Fibroblast of the aortic adventitia (primary cell): ENCODE data around the gene TMEM176A. TPM values are rescaled to one million over a fixed set of nuclear protein-coding genes. Genes with fewer than 3 reads are reported as not detected.

Experiments used
- DNase-seq: peaks from one replicate; pipeline ENCODE4 v3.0.0-alpha.2; 2010; ENCODE audit warnings: low read depth
- H3K4me3 ChIP-seq: 2 replicates; pipeline ENCODE4 v1.5.1; 2011; ENCODE audit warnings: low read depth, mild to moderate bottlenecking, control low read depth, low read length, moderate library complexity
- total RNA-seq: library from RNA; depleted of rRNA; stranded (reverse); fragments of >200 nt; gene quantifications from 2 replicates; pipeline ENCODE4 v1.2.3, GENCODE V29; 2012; ENCODE audit warnings: low replicate concordance
- TF ChIP-seq, protein P1 (sequence below): IDR thresholded peaks from 2 replicates; pipeline ENCODE4 v1.5.1; 2011; ENCODE audit warnings: mild to moderate bottlenecking, low read length, control low read depth, inconsistent platforms; ENCODE audit not compliant: insufficient read depth

The TMEM176A gene, protein sequence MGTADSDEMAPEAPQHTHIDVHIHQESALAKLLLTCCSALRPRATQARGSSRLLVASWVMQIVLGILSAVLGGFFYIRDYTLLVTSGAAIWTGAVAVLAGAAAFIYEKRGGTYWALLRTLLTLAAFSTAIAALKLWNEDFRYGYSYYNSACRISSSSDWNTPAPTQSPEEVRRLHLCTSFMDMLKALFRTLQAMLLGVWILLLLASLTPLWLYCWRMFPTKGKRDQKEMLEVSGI
- total RNA-seq: not detected in 2 replicates

DNA sequence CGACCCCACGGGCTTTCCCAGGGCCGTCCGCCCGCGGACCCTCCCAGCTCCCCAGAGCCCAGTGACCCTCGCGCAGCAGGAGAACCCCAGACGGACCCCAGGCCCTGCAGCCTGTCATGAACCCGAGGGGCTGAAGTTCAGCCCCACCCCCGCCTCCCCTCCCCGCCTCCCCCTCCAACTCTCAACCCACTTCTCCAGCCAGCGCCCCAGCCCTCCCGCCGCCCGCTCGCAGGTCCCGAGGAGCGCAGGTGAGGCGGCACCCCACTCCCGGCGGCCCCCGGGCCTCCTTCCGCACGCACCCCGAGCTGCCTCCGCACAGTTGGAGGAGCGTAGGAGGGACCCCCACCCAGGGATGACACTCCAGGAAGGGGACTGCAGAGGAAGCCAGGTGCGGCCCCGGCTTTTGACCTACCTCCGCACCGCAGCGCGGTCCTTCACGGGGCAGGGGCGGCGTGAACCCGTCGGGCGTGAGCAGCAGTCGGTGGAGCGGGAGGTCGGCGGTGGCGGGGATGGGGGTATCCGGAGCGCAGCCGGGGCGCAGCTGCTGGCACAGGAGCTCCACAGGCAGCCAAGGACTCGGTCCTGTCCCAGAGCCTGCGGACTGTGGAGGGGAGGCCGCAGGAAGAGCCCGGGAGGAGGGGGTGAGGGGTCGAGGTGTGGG lies at the start of gene TMEM176A:
Gene TMEM176A (plus strand): TSS at position 189 of the 661 bp plus-strand sequence. CDS start 782 bp downstream, outside the sequence.
- TF ChIP-seq, protein P1, sequence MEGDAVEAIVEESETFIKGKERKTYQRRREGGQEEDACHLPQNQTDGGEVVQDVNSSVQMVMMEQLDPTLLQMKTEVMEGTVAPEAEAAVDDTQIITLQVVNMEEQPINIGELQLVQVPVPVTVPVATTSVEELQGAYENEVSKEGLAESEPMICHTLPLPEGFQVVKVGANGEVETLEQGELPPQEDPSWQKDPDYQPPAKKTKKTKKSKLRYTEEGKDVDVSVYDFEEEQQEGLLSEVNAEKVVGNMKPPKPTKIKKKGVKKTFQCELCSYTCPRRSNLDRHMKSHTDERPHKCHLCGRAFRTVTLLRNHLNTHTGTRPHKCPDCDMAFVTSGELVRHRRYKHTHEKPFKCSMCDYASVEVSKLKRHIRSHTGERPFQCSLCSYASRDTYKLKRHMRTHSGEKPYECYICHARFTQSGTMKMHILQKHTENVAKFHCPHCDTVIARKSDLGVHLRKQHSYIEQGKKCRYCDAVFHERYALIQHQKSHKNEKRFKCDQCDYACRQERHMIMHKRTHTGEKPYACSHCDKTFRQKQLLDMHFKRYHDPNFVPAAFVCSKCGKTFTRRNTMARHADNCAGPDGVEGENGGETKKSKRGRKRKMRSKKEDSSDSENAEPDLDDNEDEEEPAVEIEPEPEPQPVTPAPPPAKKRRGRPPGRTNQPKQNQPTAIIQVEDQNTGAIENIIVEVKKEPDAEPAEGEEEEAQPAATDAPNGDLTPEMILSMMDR: no peak
- no peak within 1 kb of the TSS for H3K4me3 ChIP-seq
- no peak for DNase-seq

DNA sequence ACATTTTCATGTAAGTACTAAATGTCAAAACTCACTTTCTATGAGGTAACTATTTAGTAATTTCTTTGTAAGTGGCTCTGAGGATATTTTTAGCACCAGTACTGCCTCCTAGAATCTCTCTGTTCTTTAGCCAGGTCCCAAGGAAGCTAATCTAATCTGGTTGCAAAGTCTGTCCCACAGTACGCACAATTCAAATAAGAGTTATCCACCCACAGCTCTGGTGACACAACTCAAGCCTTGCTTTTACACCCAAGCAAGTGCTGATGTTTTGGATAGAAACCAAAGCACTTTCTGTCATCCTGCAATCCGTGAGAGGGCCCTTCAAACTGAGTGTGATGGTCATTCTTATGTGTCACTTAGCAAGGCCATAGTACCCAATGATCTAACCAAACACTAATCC lies 48.9 kb upstream of the TMEM176A start:
- TF ChIP-seq, protein P1: no peak
- H3K4me3 ChIP-seq: no peak overlapping the region
- no peak for DNase-seq

DNA sequence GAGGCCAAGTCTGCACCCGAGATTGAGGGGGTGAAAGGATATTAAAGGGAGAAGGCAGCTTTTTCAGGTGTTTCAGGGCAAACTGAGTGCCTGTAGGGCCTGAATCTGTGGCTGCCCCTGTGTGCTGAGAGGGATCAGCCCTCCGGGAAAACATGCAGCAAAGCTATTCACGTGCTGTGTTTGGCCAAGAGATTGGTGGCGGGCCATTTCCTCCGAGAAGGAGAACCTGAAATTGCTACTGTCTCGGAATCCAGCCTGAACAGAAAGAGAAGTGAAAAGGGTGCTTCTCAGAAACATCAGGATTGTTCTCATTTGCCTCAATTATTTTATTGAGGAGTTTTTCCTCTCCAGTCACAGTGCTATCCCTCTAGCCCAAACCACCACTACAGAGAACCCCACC lies 47.3 kb upstream of the TMEM176A start:
- TF ChIP-seq, protein P1: no peak
- H3K4me3 ChIP-seq: no peak overlapping the region
- DNase-seq: no peak

DNA sequence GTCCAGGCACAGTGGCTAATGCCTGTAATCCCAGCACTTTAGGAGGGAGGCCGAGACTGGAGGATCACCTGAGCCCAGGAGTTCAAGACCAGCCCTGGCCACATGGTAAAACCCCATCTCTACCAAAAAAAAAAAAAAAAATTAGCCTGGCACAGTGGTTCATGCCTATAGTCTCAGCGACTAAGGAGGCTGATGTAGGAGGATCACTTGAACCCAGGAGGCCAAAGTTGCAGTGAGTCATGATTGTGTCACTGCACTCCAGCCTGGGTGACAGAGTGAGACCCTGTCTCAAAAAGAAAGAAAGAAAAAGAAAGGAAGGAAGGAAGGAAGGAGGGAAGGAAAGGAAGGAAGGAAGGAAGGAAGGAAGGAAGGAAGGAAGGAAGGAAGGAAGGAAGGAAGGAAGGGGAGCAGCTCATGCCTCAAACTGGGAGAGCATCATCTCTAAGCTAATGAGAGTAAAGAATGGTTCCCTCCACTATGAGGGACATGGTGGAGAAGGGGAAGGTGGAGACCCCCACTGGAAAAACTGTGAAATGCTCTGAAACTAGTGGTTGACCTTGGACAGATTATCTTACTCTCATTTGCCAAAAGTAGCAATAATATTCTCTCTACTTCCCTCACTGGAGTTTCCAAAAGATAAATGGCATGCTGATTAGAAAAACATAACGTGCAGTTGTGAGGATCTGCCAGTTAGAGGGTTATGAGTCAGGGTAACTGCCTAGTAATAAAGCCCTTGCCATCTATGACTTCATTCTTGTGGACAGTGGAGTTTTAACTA lies 46.6 kb upstream of the TMEM176A start:
- no peak for DNase-seq
- TF ChIP-seq, protein P1: no peak
- no peak overlapping the region for H3K4me3 ChIP-seq

DNA sequence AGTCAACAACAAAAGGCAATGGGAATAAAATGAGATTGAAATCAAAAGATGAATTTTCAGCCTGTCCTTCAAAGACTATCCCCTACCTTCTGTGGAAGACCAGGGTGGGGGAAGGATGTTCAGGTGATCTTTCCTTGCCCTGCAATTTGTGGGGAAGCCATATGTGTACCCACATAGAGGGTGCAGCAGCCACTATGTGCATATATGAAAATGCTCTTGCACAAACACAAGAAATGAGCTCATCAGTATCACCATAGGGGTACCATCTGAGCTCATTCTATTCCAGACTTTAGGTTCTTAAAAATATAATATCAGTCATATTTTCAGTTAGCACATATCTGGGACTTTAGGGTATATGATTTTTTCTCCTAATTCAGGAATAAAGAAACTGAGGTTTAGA lies 45.6 kb upstream of the TMEM176A start:
- no peak overlapping the region for H3K4me3 ChIP-seq
- TF ChIP-seq, protein P1: no peak
- DNase-seq: no peak

DNA sequence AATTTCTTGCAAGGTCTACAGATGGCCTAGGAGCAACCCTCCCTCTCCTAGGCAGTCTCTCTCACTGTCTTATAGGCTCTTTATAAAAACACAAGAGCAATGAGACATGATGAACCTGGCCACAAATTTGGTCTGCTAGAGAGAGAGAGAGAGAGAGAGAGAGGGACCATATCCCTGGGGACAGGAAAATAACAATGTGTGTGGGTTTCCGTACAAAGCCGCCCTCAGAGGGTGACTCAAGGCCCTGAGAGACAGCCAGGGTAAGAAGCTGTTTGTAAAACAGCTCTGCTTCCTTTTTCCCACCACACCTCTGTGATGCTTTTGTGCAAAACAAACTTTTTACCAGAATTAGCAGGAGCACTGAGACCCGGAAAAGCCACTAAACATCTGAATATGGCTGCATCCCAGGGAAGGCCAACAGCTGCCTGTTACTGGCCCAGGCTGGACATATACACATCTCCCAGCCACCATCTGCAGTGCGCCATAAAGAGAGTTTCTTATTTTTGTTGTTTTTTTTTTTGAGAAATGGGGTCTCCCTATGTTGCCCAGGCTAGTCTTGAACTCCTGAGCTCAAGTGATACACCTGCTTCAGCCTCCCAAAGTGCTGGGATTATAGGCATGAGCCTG lies 45.0 kb upstream of the TMEM176A start:
- no peak overlapping the region for H3K4me3 ChIP-seq
- DNase-seq: no peak
- TF ChIP-seq, protein P1: no peak
